ENCODE results near the gene SLC44A1. TPM values are rescaled to one million over a fixed set of nuclear protein-coding genes. Genes with fewer than 3 reads are reported as not detected.
A peak's percentile ranks its signal among the peaks of the same experiment; 100 is the strongest.

Gene SLC44A1
- total RNA-seq, 3 donors from 2014 or later = 85.1 to 183 (median 121) TPM

DNA sequence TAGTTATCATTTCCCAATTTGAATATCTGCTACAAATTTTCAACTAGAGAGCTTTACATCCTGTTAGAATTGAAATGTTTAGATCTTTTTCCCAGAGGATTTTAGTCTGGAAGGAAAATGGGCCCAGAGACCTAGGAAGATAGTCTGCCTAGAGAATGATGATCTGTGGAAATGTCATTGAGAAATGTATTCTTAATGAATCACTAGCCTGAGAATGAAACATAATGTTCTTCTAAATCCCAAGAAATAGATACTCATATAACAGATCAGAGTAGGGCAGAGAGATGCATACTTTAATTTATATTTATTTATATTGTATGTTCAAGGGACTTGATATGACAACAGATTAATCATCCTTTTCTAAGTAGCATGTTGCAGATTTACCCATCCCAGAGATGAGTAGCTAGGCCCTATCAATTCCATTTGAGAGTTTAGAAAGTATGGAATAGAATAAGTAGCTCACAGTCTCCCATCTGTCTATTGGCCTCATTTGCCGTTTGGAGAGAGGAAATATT lies 25.1 kb upstream of the SLC44A1 start:
- intact Hi-C loops (cut with DNase I, micrococcal nuclease) = no loop called here
- TF ChIP-seq, protein P1, sequence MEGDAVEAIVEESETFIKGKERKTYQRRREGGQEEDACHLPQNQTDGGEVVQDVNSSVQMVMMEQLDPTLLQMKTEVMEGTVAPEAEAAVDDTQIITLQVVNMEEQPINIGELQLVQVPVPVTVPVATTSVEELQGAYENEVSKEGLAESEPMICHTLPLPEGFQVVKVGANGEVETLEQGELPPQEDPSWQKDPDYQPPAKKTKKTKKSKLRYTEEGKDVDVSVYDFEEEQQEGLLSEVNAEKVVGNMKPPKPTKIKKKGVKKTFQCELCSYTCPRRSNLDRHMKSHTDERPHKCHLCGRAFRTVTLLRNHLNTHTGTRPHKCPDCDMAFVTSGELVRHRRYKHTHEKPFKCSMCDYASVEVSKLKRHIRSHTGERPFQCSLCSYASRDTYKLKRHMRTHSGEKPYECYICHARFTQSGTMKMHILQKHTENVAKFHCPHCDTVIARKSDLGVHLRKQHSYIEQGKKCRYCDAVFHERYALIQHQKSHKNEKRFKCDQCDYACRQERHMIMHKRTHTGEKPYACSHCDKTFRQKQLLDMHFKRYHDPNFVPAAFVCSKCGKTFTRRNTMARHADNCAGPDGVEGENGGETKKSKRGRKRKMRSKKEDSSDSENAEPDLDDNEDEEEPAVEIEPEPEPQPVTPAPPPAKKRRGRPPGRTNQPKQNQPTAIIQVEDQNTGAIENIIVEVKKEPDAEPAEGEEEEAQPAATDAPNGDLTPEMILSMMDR (IDR thresholded peaks at IDR 0.05) = no peak

DNA sequence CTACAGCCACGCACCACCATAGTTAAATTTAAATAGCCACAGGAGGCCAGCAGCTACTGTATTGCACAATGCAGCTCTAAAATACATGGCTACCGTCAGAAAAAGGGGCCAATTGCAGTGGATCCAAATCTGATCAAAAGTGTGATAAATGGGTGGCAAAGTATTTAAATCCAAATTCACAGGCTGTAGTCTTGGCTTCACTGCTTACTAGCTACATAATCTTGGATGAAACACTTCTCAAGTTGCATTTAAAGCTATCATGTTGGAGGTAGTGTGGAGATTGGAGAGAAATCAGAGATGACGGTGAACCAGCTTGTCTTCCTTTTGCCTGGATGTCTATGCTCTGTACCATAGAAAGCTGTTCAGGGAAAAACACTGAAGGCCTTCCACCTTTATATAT lies 24.0 kb upstream of the SLC44A1 start:
- TF ChIP-seq, protein P1 (IDR thresholded peaks at IDR 0.05) = no peak
- intact Hi-C loops (cut with DNase I, micrococcal nuclease) = no loop called here
- no peak for ATAC-seq
- H3K4me3 ChIP-seq = no peak overlapping the region
- H3K4me1 ChIP-seq (ENCODE audit: low read depth) = no peaks in the 10 kb centered on the region
- H3K9me3 ChIP-seq = peaks cover 19% of the 10 kb centered on the region
- no peaks in the 10 kb centered on the region for H3K36me3 ChIP-seq (ENCODE audit: low read depth)
- no peak for DNase-seq

More for the DNA sequence above, 25.1 kb upstream of the SLC44A1 start:
- ATAC-seq (no peak), DNase-seq (no peak)
- Histone ChIP-seq H3K36me3 (ENCODE audit: low read depth) (no peaks in the 10 kb centered on the region), H3K9me3 (peaks cover 16% of the 10 kb centered on the region), H3K4me1 (ENCODE audit: low read depth) (no peaks in the 10 kb centered on the region), H3K4me3 (no peak overlapping the region)

DNA sequence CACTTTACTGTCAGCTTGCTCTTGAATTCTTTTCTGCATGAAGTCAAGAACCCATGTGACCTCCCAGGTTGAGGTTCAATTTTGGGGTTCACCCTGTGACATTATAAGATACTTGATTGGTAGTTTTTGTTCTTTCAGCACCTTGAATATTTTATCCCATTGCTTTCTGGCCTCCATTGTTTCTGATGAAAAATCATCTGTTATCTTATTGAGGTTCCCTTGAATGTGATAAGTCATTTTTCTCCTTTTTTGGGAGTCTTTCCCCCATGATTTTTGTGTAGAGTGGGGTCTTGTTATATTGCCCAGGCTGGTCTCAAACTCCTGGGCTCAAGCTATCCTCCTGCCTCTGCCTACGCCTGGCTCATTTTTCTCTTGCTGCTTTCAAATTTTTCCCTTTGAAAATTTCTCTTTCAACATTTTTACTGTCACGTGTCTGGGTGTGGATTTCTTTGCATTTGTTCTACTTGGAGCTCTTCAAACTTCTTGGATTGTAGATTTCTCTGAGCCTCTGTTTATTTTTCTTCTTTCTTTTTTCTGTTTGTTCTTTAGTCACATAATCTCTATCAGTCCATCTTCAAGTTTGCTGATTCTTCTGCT lies 20.8 kb upstream of the SLC44A1 start:
- H3K36me3 ChIP-seq (ENCODE audit: low read depth) = no peaks in the 10 kb centered on the region
- intact Hi-C loops (cut with DNase I, micrococcal nuclease) = no loop called here
- no peak overlapping the region for H3K4me3 ChIP-seq
- DNase-seq (no peak), ATAC-seq (no peak)
- H3K9me3 ChIP-seq = peaks cover 19% of the 10 kb centered on the region
- H3K4me1 ChIP-seq (ENCODE audit: low read depth) = no peaks in the 10 kb centered on the region
- TF ChIP-seq, protein P1 (IDR thresholded peaks at IDR 0.05) = no peak

DNA sequence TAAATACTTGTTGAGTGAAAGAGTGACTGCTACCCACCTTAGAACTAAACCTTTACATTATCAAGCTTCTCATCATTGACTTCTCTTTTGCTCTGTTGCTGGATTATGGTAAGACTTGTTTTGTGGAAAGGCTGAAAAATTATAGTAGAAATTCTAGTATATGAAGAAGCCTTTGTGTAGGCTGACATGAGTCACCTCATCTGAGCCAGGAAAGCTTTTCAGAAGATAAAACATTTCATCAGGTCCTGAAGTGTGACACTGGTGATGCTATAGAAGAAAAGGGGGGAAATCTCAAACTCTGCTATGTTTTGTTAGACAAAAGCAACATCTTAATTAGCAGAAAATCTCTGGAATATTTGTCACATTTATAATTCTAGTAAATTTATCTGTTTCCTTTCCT lies 18.4 kb upstream of the SLC44A1 start:
- intact Hi-C loops (cut with DNase I, micrococcal nuclease) = no loop called here
- DNase-seq = no peak
- TF ChIP-seq, protein P1 (IDR thresholded peaks at IDR 0.05) = no peak

DNA sequence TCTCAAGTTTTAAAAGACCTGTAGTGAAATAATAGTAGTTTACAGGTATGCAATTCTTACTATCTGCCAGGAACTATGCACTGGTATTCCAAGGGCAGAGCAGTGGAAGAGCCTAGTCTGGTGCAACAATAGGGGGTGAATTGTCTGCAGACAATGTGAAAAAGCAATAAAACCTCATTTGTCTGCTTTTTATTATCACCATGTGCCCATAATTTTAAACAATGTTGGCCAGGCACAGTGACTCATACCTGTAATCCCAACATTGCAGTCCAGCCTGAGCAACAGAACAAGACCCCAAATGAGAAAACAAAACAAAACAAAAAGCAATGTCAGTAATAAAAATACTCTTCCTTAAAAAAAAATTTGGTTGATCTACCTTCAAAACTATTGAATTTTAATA lies 12.2 kb upstream of the SLC44A1 start:
- intact Hi-C loops (cut with DNase I, micrococcal nuclease) = no loop called here
- Histone ChIP-seq H3K4me1 (ENCODE audit: low read depth) (peaks cover 5% of the 10 kb centered on the region), H3K4me3 (no peak overlapping the region), H3K9me3 (no peaks in the 10 kb centered on the region), H3K36me3 (ENCODE audit: low read depth) (no peaks in the 10 kb centered on the region)
- TF ChIP-seq, protein P1 (IDR thresholded peaks at IDR 0.05) = no peak
- peak; percentile 69 for ATAC-seq
- no peak for DNase-seq

More for the DNA sequence above, 18.4 kb upstream of the SLC44A1 start:
- H3K36me3 ChIP-seq (ENCODE audit: low read depth) = no peaks in the 10 kb centered on the region
- no peaks in the 10 kb centered on the region for H3K4me1 ChIP-seq (ENCODE audit: low read depth)
- peaks cover 19% of the 10 kb centered on the region for H3K9me3 ChIP-seq
- ATAC-seq = no peak
- no peak overlapping the region for H3K4me3 ChIP-seq
